Effector memory CD4-positive, alpha-beta T cell (primary cell): Measurements from ENCODE around the gene ZNF792.

Source experiments
- DNase-seq, 3 donors: peaks; one replicate each; pipeline ENCODE4 v3.0.0-alpha.2; 2020
- H3K27ac ChIP-seq: 2 replicates; pipeline ENCODE4 v1.7.0; 2013; ENCODE audit warnings: mild to moderate bottlenecking, low read length, moderate library complexity; ENCODE audit not compliant: insufficient read depth, poor library complexity, severe bottlenecking
- H3K27me3 ChIP-seq: replicated peaks from 2 replicates; pipeline ENCODE4 v1.7.0; 2013; ENCODE audit warnings: mild to moderate bottlenecking, low read length; ENCODE audit not compliant: insufficient read depth, control insufficient read depth, poor library complexity, severe bottlenecking
- H3K36me3 ChIP-seq: 2 replicates; pipeline ENCODE4 v1.7.0; 2013; ENCODE audit warnings: mild to moderate bottlenecking, low read length, moderate library complexity; ENCODE audit not compliant: control insufficient read depth, insufficient read depth
- H3K4me1 ChIP-seq: 2 replicates; pipeline ENCODE4 v1.7.0; 2013; ENCODE audit warnings: low read length, mild to moderate bottlenecking; ENCODE audit not compliant: control insufficient read depth, insufficient read depth, poor library complexity, severe bottlenecking
- H3K4me3 ChIP-seq: 2 replicates; pipeline ENCODE4 v1.7.0; 2013; ENCODE audit warnings: low read length, low read depth, mild to moderate bottlenecking; ENCODE audit not compliant: insufficient read depth, poor library complexity, severe bottlenecking
- H3K9me3 ChIP-seq: 2 replicates; pipeline ENCODE4 v1.7.0; 2013; ENCODE audit warnings: mild to moderate bottlenecking, low read length, moderate library complexity; ENCODE audit not compliant: control insufficient read depth

The ZNF792 gene

DNA sequence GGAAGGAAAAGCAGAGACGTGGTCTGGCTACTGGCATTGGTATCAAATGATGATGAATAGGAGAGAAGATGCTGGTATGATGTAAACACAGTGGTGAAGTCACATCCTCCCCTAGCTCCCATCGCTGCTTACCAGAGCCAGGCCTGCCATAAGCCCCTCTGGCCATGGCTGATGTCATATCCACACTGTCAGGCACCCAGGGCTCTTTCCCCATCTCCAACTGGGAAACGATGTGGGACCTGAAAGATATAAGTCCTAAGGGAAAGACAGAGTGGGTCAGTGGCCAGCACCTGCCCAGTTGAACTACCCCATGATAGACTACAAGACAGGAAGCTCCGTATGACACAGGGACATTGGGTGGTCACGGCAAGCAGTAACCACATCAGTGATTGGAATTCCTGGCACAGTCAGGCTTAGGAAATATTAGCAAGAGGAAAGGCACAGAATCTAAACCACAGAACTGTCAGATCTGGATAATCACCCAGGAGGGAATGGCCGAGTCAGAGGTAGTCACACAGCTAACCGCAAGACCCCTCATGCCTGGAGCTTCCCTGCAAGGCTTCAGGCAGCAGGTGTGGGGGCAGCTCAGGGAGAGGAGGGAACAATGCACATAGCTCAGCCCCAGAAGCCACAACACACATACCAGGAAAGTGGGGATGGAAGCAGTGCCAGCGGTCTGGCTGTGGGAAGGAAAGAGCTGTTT is 3.8 kb downstream of the ZNF792 start:
- no peaks in the 10 kb centered on the region for H3K27me3 ChIP-seq
- peaks cover 65% of the 10 kb centered on the region for H3K9me3 ChIP-seq
- H3K27ac ChIP-seq = no peak overlapping the region
- peaks cover 9% of the 10 kb centered on the region for H3K4me1 ChIP-seq
- H3K36me3 ChIP-seq = peaks cover 54% of the 10 kb centered on the region
- H3K4me3 ChIP-seq = no peak overlapping the region
- no peak for DNase-seq

DNA sequence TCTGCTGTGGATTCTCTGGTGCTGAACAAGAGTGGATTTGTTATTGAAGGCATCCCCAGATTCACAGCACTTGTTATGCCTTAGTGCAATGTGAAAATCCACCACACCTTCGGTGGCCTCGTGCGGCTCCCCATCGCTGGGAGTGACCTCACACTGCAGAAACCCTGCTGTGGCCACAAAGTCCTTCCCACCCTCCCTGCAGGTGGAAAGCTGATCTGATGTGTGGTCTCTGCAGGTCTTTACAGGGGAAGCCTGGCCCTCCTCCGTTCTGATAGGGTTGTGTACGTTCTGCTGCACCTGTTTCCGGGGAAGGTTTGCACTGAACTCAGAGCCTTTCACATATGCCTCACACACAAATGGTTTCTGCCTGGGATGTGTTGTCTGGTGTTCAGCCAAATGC is 5.0 kb downstream of the ZNF792 start:
- H3K9me3 ChIP-seq = peaks cover 67% of the 10 kb centered on the region
- H3K27ac ChIP-seq = no peak overlapping the region
- DNase-seq = no peak
- H3K4me3 ChIP-seq = no peak overlapping the region
- no peaks in the 10 kb centered on the region for H3K27me3 ChIP-seq
- peaks cover 9% of the 10 kb centered on the region for H3K4me1 ChIP-seq
- H3K36me3 ChIP-seq = peaks cover 54% of the 10 kb centered on the region

DNA sequence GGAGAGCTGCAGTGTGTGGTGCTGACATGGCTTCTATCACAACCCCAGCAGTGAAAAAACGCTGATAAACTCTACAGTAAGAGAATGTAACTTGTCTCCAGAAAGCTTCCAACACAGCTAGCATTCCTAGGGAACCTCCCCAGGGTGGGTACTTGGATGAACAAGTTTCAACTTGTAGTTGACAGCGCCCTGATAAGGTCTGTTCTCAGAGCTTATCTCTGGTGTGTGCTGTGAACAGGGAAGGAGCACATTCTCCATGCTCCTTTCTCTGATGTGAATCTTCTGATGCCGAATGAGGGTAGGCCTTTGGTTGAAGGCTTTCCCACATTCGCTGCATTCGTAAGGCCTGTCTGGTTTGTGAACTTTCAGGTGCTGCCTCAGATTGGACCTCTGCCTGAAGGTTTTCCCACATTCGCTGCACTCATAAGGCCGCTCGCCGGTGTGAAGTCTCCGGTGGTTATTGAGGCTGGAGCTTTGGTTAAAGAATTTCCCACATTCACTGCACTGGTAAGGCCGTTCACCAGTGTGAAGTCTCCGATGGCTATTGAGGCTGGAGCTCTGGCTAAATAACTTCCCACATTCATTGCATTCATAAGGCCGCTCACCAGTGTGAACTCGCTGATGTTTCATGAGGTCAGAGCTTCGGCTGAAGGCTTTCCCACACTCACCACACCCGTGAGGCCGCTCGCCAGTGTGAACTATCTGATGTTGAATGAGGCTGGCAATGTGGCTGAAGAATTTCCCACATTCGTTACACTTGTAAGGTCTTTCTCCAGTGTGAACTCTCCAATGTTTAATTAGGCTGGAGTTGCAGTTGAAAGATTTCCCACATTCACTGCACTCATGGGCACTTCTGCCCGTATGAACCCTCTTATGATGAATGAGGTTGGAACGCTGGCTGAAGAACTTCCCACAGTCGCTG is 5.9 kb downstream of the ZNF792 start:
- H3K36me3 ChIP-seq = peaks cover 54% of the 10 kb centered on the region
- no peak for DNase-seq
- H3K4me1 ChIP-seq = peaks cover 9% of the 10 kb centered on the region
- no peak overlapping the region for H3K4me3 ChIP-seq
- no peak overlapping the region for H3K27ac ChIP-seq
- peaks cover 77% of the 10 kb centered on the region for H3K9me3 ChIP-seq
- H3K27me3 ChIP-seq = no peaks in the 10 kb centered on the region

DNA sequence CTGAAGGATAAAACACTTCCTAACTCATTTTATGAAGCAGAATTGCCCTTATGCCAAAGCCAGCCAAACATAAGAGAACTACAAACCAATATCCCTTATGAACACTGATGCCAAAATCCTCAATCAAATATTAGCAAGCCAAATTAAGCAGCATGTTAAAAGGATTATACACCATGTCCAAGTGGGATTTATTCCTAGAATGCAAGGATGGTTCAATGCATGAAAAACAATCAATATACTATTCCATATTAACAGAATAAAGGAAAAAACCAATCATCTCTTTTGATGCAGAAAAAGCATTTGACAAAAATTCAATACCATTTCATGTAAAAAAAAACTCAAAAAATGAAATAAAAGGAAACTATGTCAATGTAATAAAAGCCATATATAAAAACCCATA is 10.9 kb downstream of the ZNF792 start:
- H3K27me3 ChIP-seq = no peaks in the 10 kb centered on the region
- no peaks in the 10 kb centered on the region for H3K4me1 ChIP-seq
- peaks cover 44% of the 10 kb centered on the region for H3K9me3 ChIP-seq
- no peak for DNase-seq
- H3K36me3 ChIP-seq = peaks cover 21% of the 10 kb centered on the region
- H3K27ac ChIP-seq = no peak overlapping the region
- H3K4me3 ChIP-seq = no peak overlapping the region

DNA sequence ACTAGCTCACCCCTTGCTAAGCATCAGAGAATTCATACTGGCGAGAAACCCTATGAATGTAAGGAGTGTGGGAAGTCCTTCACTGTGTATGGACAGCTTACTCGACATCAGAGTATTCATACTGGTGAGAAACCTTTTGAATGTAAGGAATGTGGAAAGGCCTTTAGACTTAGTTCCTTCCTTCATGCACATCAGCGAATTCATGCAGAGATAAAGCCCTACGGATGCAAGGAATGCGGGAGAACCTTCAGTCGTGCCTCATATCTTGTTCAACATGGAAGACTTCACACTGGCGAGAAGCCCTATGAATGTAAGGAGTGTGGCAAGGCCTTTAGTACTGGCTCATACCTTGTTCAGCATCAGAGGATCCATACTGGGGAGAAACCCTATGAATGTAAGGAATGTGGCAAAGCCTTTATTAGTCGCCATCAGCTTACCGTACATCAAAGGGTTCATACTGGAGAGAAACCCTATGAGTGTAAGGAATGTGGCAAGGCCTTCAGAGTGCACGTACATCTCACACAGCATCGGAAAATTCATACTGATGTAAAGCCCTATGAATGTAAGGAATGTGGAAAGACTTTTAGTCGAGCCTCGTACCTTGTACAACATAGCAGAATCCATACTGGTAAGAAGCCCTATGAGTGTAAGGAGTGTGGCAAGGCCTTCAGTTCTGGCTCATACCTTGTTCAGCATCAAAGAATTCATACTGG is 20.0 kb downstream of the ZNF792 start:
- no peak for DNase-seq
- Histone ChIP-seq H3K27ac (no peak overlapping the region), H3K4me3 (no peak overlapping the region), H3K36me3 (peaks cover 9% of the 10 kb centered on the region), H3K27me3 (no peaks in the 10 kb centered on the region), H3K4me1 (no peaks in the 10 kb centered on the region), H3K9me3 (peaks cover 29% of the 10 kb centered on the region)

DNA sequence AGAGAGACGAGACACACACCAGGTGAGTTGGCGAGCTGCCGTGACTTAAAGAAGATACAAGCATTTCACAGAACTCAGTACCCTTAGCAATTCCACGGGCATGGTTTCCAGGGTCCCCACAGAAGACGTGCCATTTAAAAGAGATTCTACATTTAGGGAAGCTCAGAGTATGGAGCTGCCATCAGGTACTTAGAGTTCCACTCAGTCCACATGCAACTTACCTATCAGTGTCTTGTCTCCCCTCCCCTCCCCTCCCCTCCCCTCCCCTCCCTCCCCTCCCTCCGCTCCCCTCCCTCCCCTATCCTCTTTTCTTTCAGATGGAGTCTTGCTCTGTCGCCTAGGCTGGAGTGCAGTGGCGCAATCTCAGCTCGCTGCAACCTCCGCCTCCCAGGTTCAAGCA is 25.1 kb downstream of the ZNF792 start:
- Histone ChIP-seq H3K27ac (no peak overlapping the region), H3K9me3 (peaks cover 12% of the 10 kb centered on the region), H3K4me3 (no peak overlapping the region), H3K36me3 (peaks cover 17% of the 10 kb centered on the region), H3K27me3 (no peaks in the 10 kb centered on the region), H3K4me1 (no peaks in the 10 kb centered on the region)
- no peak for DNase-seq

DNA sequence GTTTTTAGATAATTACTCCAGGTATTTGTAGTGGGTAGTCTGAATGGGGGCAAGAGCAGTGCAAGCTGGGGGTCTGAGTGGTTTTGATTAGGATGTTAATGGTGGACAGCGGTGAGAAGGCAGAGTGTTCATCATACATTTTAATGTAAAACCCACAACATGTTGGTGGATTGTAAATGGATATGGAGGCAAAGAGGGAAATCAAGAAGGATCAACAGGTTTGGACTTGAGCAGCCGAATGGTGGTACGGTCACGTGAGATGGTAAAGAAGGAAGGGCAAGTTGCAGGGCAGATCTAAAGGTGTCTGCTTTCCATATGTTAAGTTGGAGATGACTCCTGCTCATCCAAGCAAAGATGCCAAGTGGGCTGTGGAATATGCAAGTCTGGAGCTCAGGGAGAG is 27.8 kb downstream of the ZNF792 start:
- Histone ChIP-seq H3K9me3 (peaks cover 3% of the 10 kb centered on the region), H3K27ac (no peak overlapping the region), H3K36me3 (peaks cover 14% of the 10 kb centered on the region), H3K4me3 (no peak overlapping the region), H3K4me1 (no peaks in the 10 kb centered on the region), H3K27me3 (no peaks in the 10 kb centered on the region)
- DNase-seq = no peak

DNA sequence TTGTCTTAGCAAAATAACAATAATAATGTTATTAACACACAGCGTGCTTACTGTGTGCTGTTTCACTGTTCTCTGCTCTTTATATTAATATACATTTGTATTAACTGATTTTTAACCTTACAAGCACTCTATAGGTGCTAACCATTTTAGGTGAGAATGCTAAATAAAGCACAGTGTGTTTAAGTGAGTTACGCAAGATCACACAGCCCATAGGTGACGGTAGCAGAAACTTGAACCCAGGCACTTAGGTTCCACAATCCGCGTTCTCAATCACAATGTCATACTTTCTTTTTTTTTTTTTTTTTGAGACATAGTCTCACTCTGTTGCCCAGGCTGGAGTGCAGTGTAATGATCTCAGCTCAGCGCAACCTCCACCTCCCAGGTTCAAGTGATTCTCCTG is 31.5 kb downstream of the ZNF792 start:
- Histone ChIP-seq H3K4me1 (no peaks in the 10 kb centered on the region), H3K27me3 (no peaks in the 10 kb centered on the region), H3K27ac (no peak overlapping the region), H3K36me3 (peaks cover 10% of the 10 kb centered on the region), H3K4me3 (no peak overlapping the region), H3K9me3 (peaks cover 3% of the 10 kb centered on the region)
- no peak for DNase-seq

DNA sequence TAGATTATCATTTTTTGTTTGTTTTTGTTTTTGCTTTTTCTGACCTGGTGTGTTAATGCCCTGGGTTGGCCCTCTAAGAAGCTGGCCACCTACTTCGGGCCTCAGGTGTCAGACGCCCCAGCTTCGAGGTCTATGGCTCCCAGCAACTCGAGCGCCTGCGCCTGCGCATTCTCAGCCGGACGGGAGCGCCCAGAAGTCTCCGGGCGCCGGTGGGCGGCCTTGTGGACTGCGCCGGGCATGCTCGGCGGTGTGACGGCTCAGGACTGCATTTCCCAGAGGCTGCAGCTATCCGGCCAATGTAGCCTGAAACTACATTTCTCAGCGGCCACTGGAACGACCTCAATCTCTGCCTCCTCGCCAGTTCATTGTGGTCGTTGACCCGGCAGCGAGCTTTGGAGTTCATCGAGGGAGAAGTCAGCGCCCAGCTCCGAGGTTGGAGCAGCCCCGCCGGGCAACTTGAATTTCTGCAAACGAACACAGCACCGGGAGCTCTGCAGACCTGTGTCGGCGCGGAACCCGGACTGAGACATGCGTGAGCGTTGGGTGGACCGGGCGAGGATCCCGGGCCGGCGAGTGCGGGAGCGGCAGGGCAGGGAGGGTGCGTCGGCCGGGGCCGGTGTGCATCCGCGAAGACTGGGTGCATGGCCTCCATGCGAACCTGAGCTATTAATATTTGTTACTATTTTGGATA is 37.2 kb downstream of the ZNF792 start, which contains the start of gene ZNF30:
ZNF30 (plus strand) TSS at position 219 of the 691 bp plus-strand sequence. CDS start 3,045 bp downstream, outside the sequence.
- Histone ChIP-seq H3K27me3 (no peaks in the 10 kb centered on the region), H3K9me3 (no peaks in the 10 kb centered on the region), H3K36me3 (peaks cover 5% of the 10 kb centered on the region), H3K27ac (peak within 1 kb of the TSS; percentile 15), H3K4me3 (peak within 1 kb of the TSS; percentile 72), H3K4me1 (no peaks in the 10 kb centered on the region)
- DNase-seq = peak; percentile 27 to 61 (median 36)
